B cell (primary cell): ENCODE data around the gene PXK.

Experiments
- CTCF ChIP-seq: fragments of 200-600 bp; IDR thresholded peaks from one replicate; pipeline ENCODE4 v1.8.0; 2022; ENCODE audit warnings: antibody characterized with exemption, mild to moderate bottlenecking
- EZH2 ChIP-seq: IDR thresholded peaks from 2 replicates; pipeline ENCODE4 v1.6.1; 2012; ENCODE audit warnings: borderline replicate concordance, low read depth, mild to moderate bottlenecking, moderate library complexity, low read length; ENCODE audit not compliant: insufficient read depth, poor library complexity, severe bottlenecking

GRCh38 chr3:58334013-58334321 is 1.3 kb downstream of the PXK start:
- TF ChIP-seq CTCF, result no peak
- TF ChIP-seq EZH2, result no peak
